Prostate gland (tissue), 2 donors: ENCODE measurements around the gene SEZ6. TPM values are rescaled to one million over a fixed set of nuclear protein-coding genes. Genes with fewer than 3 reads are reported as not detected.

Experiments used
- DNase-seq: peaks from one replicate; pipeline ENCODE4 v3.0.0-alpha.2; 2019; ENCODE audit warnings: low spot score
- H3K27ac ChIP-seq, 2 donors: fragments of 200-600 bp; sonication (generic); 2 replicates each; pipeline ENCODE4 v1.5.1; 2017 to 2019
- H3K27me3 ChIP-seq: fragments of 200-600 bp; sonication (generic); replicated peaks from 2 replicates; pipeline ENCODE4 v1.5.1; 2019; ENCODE audit not compliant: insufficient read depth
- H3K36me3 ChIP-seq, 2 donors: fragments of 200-600 bp; sonication (generic); 1 replicate in 1 of 2; 2 replicates in 1 of 2; pipeline versions ENCODE4 v1.5.1 to v1.8.1; 2017 to 2019
- H3K4me1 ChIP-seq: fragments of 200-600 bp; sonication (generic); replicated peaks from 2 replicates; pipeline ENCODE4 v1.5.1; 2019
- H3K4me3 ChIP-seq, 2 donors: fragments of 200-600 bp; sonication (generic); 2 replicates each; pipeline ENCODE4 v1.5.1; 2017 to 2019
- H3K9me3 ChIP-seq: fragments of 200-600 bp; sonication (generic); 2 replicates; pipeline ENCODE4 v1.5.1; 2017
- CTCF ChIP-seq, 4 experiments: fragments of 200-600 bp in 2 of 4; fragments of 450-650 bp in 2 of 4; sonication (generic) in 2 of 4; IDR thresholded peaks; 1 replicate in 3 of 4; 2 replicates in 1 of 4; pipeline ENCODE4 v1.5.1; 2016 to 2019; ENCODE audit warnings: antibody characterized with exemption in 4 of 4, mild to moderate bottlenecking in 2 of 4, moderate library complexity in 2 of 4
- POLR2A ChIP-seq: fragments of 450-650 bp; IDR thresholded peaks from one replicate; pipeline ENCODE4 v1.6.1; 2016; ENCODE audit warnings: antibody characterized with exemption, mild to moderate bottlenecking
- POLR2AphosphoS5 ChIP-seq: sonication (generic); formaldehyde crosslinking; IDR thresholded peaks from one replicate; pipeline ENCODE4 v1.6.1; 2017; ENCODE audit warnings: antibody characterized with exemption
- WGBS: methylation state at CpG from one replicate; pipeline ENCODE4 v1.1.5; 2018; 5-methylcytosine and 5-hydroxymethylcytosine counted together
- intact Hi-C: fragments of 100-400 bp; cut with DNase I; formaldehyde crosslinking; loops from one replicate; pipeline ENCODE4 v1.14.2; 2022
- total RNA-seq, 2 donors: library from RNA; depleted of rRNA; stranded (reverse); fragments of >200 nt; gene quantifications; one replicate each; pipeline ENCODE4 v1.1.0, GENCODE V29; 2016

SEZ6 gene
- total RNA-seq, 2 donors from 2014 or later, result 0.05 to 1.0 TPM

GRCh38 chr17:29041571-29041970, 35.7 kb upstream of the SEZ6 start:
- no peaks in the 10 kb centered on the region for H3K9me3 ChIP-seq
- no peak overlapping the region for H3K27ac ChIP-seq
- no peak overlapping the region for H3K4me3 ChIP-seq
- no peaks in the 10 kb centered on the region for H3K27me3 ChIP-seq
- TF ChIP-seq POLR2A, result no peak
- WGBS, result 87% methylated on average over 6 of the region's 6 CpGs
- H3K36me3 ChIP-seq, result no peaks in the 10 kb centered on the region
- H3K4me1 ChIP-seq, result no peaks in the 10 kb centered on the region
- DNase-seq, result no peak
- intact Hi-C loops, result no loop called here

- Histone ChIP-seq H3K9me3 (no peaks in the 10 kb centered on the region), H3K36me3 (no peaks in the 10 kb centered on the region), H3K27me3 (no peaks in the 10 kb centered on the region), H3K4me3 (no peak overlapping the region), H3K27ac (no peak overlapping the region), H3K4me1 (no peaks in the 10 kb centered on the region)
- intact Hi-C loops, result no loop called here
- WGBS, result 92% methylated on average over 2 of the region's 2 CpGs
- TF ChIP-seq POLR2AphosphoS5 (no peak), POLR2A (no peak), CTCF (IDR thresholded peaks at IDR 0.05) (no peak)
- no peak for DNase-seq
Observed at GRCh38 chr17:29041091-29041490, 35.3 kb upstream of the SEZ6 start.

- no peak for TF ChIP-seq POLR2A
- no peak for TF ChIP-seq CTCF (IDR thresholded peaks at IDR 0.05)
- no peak for TF ChIP-seq POLR2AphosphoS5
- Histone ChIP-seq H3K36me3 (no peaks in the 10 kb centered on the region), H3K9me3 (no peaks in the 10 kb centered on the region), H3K27ac (no peak overlapping the region), H3K4me1 (no peaks in the 10 kb centered on the region), H3K4me3 (no peak overlapping the region), H3K27me3 (no peaks in the 10 kb centered on the region)
- 73% methylated on average over 10 of the region's 13 CpGs for WGBS
- DNase-seq, result peak; percentile 28
- intact Hi-C loops, result no loop called here
Observed at GRCh38 chr17:29039764-29040598, 34.1 kb upstream of the SEZ6 start.

- H3K9me3 ChIP-seq, result no peaks in the 10 kb centered on the region
- no peaks in the 10 kb centered on the region for H3K4me1 ChIP-seq
- no peak overlapping the region for H3K27ac ChIP-seq
- no peak overlapping the region for H3K4me3 ChIP-seq
- no peaks in the 10 kb centered on the region for H3K36me3 ChIP-seq
- H3K27me3 ChIP-seq, result no peaks in the 10 kb centered on the region
- no peak for TF ChIP-seq POLR2A
- no peak for TF ChIP-seq POLR2AphosphoS5
- no peak for TF ChIP-seq CTCF (IDR thresholded peaks at IDR 0.05)
- DNase-seq, result no peak
- 24% methylated on average over 15 of the region's 15 CpGs for WGBS
- intact Hi-C loops, result no loop called here
Observed at GRCh38 chr17:29038085-29038795, 32.4 kb upstream of the SEZ6 start.

GRCh38 chr17:29037739-29038084, 31.9 kb upstream of the SEZ6 start:
- 54% methylated on average over 10 of the region's 10 CpGs for WGBS

More at GRCh38 chr17:29037739-29038084, 31.9 kb upstream of the SEZ6 start:
- intact Hi-C loops, result no loop called here
- no peaks in the 10 kb centered on the region for H3K4me1 ChIP-seq
- no peaks in the 10 kb centered on the region for H3K36me3 ChIP-seq
- H3K27ac ChIP-seq, result no peak overlapping the region
- H3K4me3 ChIP-seq, result no peak overlapping the region
- no peak for DNase-seq
- no peaks in the 10 kb centered on the region for H3K9me3 ChIP-seq
- TF ChIP-seq CTCF (IDR thresholded peaks at IDR 0.05), result no peak
- TF ChIP-seq POLR2AphosphoS5, result no peak
- TF ChIP-seq POLR2A, result no peak
- H3K27me3 ChIP-seq, result no peaks in the 10 kb centered on the region
